ENCODE results near the gene VKORC1.

The VKORC1 gene

DNA sequence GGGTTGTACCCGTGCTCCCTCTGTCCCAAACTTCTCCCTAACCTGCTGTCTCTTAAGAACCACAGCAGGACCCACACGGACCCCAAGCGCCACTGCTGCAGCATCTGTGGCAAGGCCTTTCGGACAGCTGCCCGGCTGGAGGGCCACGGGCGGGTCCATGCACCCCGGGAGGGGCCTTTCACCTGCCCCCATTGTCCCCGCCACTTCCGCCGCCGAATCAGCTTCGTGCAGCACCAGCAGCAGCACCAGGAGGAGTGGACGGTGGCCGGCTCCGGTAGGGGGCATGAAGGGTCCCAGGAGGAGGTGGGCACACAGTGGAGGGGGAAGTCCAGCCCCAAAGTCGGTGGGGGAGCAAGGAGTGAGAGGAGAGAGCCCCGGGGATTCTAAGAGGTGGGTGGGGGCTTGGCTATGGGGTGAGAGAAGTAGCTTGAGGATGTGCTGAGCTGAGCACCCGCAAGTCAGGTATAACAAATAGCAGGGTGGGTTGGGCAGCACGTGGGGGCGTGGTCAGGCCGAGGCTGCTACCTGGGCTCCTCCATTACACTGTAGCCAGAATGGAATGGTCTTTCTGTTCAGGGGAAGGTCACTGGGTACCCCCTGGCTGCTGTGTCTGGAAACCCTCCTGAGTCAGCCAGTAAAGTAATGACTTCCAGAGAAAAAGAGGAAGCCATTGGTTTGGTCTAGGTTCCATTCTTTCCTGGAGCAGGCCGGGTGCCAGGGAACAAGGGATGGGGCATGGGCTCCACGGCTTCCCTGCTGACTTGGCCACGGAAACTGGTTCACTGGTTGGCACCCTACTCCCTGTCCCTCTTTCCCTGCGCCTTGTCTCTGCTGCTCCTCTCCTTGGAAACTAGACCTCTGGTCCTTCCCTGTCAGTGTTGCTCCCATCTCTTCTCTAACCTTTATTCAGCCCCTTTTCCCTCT lies 12.9 kb downstream of the VKORC1 start:
- no peak for DNase-seq

DNA sequence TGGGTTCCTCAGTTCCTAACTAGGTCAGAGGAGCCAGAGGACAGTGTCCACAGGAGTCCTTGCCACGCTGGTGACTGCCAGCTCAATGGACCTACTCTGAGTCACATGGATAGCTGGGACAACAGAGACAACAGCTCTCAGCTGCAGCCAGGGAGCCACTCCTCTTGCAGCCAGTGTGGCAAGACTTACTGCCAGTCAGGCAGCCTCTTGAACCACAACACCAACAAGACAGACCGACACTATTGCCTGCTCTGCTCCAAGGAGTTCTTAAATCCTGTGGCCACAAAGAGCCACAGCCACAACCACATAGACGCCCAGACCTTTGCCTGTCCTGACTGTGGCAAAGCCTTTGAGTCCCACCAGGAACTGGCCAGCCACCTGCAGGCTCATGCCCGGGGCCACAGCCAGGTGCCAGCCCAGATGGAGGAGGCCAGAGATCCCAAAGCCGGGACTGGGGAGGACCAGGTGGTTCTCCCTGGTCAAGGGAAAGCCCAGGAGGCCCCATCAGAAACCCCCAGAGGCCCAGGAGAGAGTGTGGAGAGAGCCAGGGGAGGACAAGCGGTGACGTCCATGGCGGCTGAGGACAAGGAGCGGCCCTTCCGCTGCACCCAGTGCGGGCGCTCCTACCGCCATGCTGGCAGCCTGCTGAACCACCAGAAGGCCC lies 13.7 kb downstream of the VKORC1 start:
- no peak for DNase-seq

DNA sequence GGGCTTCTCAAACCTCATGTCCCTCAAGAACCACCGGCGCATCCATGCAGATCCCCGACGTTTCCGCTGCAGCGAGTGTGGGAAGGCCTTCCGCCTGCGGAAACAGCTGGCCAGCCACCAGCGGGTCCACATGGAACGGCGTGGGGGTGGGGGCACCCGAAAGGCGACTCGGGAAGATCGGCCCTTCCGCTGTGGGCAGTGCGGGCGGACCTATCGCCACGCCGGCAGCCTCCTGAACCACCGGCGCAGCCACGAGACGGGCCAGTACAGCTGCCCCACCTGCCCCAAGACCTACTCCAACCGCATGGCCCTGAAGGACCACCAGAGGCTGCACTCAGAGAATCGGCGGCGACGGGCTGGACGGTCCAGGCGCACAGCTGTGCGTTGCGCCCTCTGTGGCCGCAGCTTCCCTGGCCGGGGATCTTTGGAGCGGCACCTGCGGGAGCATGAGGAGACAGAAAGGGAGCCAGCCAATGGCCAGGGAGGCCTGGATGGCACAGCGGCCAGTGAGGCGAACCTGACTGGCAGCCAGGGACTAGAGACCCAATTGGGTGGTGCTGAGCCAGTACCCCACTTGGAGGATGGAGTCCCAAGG lies 14.5 kb downstream of the VKORC1 start:
- DNase-seq = no peak

DNA sequence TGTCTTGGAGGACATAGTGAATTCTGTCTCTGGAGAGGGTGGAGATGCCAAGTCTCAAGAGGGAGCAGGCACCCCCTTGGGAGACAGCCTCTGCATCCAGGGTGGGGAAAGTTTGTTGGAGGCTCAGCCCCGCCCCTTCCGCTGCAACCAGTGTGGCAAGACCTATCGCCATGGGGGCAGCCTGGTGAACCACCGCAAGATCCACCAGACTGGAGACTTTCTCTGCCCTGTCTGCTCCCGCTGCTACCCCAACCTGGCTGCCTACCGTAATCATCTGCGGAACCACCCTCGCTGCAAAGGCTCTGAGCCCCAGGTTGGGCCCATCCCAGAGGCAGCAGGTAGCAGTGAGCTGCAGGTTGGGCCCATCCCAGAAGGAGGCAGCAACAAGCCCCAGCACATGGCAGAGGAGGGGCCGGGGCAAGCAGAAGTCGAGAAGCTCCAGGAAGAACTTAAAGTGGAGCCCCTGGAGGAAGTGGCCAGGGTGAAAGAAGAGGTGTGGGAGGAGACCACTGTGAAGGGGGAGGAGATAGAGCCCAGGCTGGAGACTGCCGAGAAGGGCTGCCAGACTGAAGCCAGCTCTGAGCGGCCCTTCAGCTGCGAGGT lies 15.2 kb downstream of the VKORC1 start:
- DNase-seq = no peak

DNA sequence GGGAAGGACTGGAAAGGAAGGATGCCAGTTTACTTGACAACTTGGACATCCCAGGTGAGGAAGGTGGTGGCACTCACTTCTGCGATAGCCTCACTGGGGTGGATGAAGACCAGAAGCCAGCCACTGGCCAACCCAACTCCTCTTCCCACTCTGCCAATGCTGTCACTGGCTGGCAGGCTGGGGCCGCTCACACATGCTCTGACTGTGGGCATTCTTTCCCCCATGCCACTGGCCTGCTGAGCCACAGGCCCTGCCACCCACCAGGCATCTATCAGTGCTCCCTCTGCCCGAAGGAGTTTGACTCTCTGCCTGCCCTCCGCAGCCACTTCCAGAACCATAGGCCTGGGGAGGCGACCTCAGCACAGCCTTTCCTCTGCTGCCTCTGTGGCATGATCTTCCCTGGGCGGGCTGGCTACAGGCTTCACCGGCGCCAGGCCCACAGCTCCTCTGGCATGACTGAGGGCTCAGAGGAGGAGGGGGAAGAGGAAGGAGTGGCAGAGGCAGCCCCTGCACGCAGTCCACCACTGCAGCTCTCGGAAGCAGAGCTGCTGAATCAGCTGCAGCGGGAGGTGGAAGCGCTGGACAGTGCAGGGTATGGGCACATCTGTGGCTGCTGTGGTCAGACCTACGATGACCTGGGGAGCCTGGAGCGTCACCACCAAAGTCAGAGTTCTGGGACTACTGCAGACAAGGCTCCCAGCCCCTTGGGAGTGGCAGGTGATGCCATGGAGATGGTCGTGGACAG lies 15.8 kb downstream of the VKORC1 start:
- no peak for DNase-seq

DNA sequence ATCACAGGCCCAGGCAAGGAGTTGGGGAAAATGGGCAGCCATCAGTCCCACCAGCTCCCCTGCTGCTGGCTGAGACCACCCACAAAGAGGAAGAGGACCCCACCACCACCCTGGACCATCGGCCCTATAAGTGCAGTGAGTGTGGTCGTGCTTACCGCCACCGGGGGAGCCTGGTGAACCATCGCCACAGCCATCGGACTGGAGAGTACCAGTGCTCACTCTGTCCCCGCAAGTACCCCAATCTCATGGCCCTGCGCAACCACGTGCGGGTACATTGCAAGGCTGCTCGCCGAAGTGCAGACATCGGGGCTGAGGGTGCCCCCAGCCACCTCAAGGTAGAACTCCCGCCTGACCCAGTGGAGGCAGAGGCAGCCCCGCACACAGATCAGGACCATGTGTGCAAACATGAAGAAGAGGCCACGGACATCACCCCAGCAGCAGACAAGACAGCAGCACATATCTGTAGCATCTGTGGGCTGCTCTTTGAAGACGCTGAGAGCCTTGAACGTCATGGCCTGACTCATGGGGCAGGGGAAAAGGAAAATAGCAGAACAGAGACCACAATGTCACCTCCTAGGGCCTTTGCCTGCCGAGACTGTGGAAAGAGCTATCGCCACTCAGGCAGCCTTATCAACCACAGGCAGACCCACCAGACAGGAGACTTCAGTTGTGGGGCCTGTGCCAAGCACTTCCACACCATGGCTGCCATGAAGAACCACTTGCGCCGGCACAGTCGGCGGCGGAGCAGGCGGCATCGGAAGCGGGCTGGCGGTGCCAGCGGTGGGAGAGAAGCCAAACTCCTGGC lies 16.8 kb downstream of the VKORC1 start:
- no peak for DNase-seq

DNA sequence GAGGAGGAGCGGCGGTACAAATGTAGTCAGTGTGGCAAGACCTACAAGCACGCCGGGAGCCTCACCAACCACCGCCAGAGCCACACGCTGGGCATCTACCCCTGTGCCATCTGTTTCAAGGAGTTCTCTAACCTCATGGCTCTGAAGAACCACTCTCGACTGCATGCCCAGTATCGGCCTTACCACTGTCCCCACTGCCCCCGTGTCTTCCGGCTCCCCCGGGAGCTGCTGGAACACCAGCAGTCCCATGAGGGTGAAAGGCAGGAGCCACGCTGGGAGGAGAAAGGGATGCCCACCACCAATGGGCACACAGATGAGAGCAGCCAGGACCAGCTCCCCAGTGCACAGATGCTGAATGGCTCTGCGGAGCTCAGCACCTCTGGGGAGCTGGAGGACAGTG lies 17.6 kb downstream of the VKORC1 start:
- DNase-seq = no peak

DNA sequence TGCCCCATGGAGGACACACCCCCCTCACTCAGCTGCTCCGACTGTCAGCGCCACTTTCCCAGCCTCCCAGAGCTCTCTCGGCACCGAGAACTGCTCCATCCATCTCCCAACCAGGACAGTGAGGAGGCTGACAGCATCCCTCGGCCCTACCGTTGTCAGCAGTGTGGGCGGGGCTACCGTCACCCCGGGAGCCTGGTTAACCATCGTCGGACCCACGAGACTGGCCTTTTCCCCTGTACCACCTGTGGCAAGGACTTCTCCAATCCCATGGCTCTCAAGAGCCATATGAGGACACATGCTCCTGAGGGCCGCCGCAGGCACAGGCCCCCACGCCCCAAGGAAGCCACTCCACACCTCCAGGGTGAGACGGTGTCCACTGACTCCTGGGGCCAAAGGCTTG lies 18.3 kb downstream of the VKORC1 start:
- no peak for DNase-seq

DNA sequence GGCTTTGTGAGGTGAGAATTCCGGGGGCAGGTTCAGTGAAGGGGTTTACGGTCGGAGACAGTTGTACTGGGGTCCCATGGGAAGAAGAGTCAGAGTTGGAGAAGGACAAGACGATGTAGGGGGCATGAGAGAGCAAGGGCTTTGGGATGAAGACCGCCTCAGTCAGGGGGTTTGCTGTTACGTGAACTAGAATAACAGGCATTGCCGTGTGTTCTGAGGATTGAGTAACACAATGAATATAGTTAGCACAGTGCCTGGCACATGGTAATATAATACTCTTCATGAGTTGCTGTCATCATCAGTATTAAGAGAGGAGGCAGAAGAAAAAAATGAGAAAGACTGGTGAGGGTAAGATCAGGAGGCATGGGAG lies 19.8 kb downstream of the VKORC1 start:
- no peak for DNase-seq

DNA sequence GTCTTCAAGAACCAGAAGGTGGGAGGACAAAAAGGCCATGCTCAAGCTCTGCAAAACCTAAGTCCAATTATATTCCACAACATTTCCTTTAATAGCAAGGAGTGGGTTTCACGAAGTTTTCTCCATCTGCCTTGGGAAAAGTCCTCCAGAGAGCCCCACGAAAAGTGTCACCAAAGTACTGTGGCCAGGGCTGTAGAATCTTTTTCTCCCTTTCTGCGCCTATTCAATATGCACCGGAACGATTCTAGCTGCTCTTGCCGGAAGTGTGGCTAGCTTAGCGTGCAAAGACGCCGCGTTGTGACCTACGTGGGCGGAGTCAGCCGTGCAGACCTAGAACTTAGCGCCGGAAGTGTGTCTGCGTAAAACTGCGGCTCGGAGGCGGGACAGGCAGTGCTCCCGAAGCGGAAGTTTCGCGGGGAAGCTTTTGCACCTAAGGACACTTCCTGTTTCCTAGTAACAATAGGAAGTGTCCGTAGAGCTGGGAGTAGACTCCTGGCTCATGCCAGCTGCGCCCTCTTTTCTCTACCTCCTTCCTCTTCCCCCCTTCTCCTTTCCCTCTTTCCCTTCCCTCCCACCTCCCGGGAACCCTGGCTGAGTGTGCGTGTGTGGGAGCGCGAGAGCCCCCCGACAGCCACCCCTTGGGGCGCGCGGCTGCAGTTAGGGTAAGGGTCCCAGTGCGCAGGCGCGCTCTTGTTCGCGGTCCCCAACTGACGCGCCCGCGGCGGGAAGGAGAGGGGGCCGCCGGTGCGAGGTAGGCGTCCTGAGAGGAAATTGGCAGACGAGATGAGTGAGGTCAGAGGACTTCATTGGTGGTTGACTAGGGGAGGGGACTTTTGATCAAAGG lies 20.4 kb downstream of the VKORC1 start, which contains the start of the genes ZNF646 and ZNF668:
Gene ZNF646, plus strand, starts transcription at position 453 of the 844 bp plus-strand sequence. CDS start 1,903 bp downstream, outside the sequence.
Gene ZNF668, minus strand, starts transcription at position 271 of the 844 bp plus-strand sequence. CDS start 9,781 bp downstream, outside the sequence.
- DNase-seq = peak; percentile 99

DNA sequence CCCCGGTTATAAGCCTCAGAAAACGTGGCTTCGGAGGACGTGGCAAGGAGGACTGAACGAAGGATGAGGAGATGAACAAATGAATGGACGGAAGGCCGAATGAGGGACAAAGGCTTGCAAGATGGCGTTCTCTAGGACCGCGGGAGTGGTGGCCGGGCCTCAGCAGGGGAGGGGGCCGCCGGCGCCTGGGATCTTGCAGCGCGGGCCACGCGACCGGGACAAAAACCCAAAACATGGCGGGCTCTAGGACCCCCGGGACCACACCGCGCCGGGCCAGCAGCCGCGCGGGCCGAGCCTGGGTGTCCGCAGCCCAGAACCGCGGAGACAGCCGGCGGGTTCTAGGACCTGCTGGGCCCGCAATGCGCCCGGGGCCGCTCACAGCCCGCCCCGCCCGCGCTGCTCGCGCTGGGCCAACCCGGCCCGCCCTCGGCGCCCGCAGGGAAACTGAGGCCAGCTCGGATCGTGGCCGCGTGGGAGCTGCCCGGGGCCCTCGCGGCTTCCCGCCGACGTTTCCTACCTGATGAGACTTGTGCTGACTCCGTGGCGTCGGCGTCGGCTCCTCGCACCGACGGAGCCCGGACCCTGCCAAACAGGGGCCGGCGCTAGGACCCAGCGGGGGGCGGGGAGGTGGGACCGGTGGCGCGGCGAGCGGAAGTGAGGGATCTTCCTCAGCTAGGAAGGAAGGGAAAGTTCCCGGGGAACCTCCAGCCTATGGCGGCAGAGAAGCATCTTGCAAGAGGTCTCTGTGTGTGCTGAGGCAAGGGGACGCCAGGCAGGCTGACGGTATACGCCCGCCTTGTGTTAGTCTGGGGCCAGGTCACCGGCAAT lies 21.2 kb downstream of the VKORC1 start:
- DNase-seq = peak; percentile 91

DNA sequence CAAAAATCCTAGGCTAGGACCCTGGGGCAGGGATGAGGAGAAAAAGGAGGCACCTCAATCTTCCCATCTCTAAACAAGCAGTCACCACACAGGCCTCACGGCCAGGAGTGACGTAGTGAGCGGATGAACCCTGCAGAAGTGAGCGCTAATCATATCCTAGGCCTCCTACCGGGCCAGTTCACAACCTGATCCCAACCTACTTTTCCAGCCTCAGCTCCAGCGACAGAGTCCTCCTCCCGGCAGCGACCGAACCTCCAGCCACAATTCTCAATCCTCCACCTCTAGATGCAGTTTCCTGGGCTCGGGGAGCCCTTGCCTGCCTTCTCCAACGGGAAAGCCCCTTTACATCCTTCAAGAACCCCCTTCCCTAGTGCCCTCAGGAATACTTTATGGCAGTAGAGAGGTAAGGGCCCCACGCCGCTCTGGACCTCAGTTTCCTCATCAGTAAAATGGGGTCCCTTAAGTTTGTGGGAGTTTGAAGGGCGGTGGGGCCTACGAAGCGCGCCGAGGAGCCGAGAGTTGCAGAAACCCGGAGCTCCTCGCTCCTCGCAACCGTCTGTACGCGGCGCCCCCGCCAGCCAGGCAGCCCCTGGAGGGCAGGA lies 22.0 kb downstream of the VKORC1 start:
- peak; percentile 58 for DNase-seq

DNA sequence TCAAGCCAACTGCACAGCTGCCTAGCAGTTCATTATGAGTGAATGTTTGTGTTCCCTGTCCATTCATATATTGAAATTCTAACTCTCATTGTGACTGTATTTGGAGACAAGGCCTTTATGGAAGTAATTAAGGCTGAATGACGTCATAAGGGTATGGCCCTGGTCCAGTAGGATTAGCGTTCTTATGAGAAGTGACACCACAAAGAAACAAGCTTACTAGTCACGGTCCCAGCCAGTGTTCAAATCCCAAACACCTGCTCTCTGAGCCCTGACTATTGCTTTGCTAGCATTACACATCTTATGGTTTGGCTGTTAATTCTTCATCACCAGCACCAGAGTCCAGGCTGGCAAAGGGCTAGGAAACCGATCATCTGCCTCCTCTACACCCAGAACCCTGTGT lies 22.7 kb downstream of the VKORC1 start:
- peak; percentile 32 for DNase-seq

DNA sequence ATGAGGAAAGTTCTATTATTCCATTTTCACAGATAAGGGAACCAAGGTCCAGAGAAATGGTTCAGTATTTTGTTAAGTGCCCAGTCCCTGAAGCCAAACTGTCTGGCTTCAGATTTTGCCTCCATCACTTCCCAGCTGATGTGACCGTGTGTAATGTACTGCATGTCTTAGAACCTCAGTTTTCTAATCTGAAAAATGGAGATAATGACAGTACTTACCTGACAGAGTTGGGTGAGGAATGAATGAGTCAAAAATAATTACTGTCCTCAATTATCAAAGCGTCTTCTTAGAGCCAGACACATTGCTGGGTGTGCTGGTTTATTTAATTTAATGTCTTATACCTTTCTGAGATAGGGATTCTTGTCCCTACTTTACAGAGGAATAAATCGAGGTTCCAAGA lies 27.3 kb downstream of the VKORC1 start:
- DNase-seq = no peak

DNA sequence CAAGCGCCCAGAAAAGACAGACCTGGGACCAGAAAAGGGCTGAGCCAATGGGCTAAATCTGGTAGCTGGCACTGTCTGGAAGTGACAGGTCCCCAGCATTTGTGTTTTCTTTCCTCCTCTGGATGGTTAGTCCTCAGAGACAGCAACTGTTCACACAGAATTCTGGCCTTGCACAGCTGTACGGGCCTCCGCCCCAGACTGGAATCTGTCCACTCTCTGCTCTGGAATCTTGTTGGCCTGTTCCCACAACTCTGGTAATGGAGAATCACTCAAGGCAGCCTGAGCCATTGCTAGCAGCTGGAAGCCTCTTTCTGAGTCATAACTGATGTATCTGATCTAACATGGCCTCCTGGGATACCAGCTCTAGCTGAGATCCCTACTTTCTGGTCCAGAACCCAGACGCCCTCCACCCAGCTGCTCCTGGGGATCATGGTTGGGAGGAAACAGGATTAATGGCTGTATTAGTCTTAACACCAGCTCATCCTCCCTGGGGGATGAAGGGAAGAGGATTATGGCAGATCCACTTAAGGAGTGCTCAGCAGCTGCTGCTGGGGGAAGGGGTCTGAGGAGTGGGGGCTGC lies 29.6 kb downstream of the VKORC1 start:
- DNase-seq = no peak

DNA sequence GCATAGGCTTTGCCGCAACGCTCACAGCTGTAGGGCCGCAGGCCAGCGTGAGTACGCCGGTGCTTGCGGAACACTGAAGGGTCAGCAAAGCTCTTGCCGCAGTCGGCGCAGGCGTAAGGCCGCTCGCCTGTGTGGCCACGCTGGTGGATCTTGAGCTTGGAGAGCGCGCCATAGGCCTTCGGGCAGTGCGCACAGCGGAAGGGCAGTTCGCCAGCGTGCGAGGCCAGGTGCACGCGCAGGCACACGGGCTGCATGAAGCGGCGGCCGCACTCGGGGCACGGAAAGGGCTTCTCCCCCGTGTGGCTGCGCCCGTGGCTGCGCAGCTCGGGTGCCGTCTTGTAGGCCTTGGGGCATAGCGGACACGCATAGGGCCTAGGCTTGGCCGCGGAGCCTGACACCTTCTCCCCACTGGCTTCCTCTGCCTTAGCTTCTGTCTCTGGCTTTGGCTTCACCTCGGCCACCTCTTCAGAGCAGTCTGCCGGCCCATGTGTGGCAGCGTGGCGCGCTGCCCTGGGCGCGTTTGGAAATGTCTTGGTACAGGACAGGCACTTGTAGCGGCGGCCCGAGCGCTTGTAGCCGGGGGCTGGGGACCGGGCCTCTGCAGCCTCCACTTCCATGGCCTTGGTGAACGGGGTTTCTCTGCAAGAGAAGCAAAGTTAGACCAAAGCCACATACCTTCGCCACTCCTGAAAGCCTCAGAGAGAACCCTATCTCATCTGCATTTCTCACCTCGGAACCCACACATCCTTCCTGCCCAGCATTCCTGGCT lies 30.6 kb downstream of the VKORC1 start:
- DNase-seq = peak; percentile 64

DNA sequence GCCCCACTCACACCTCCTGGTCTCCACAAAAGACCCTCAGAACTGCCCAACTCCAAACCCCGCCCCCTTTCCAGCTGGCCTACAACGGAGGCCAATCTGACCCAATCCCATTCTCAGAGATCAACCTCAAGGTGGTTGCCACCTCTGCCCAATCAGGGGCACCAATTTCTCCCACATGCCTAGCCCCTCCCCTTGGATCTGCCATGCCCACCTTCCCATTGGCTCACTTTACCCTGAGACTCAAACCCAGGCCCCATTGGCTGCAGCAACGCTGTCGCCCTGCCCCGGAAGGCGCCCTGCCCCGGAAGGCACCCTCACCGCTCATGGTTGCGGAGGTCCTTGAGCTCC lies 31.1 kb downstream of the VKORC1 start:
- no peak for DNase-seq

DNA sequence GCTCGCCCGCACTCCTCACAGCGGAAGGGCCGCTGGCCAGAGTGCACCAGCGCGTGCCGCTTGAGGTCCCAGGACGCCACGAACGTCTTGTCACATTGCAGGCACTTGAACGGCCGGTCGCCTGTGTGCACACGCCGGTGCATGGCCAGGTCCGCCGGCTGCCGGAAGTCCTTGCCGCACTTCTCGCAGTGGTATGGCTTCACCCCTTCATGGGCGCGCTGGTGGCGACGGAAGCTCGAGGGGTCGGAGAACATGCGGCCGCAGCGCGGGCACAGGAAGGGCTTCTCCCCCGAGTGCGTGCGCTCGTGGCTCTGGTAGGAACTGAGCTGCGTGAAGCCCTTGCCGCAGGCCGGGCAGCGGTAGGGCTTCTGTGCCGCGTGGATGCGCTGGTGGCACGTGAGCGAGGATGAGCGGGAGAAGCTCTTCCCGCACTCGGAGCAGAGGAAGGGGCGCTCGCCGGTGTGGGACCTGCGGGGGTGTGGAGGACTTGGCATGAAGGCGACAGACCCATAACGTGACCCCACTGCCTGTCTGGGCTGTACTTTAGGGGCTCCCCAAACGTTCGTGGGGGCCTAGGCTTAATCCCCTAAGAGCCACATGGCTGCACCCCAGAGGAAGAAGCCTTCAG lies 32.7 kb downstream of the VKORC1 start:
- DNase-seq = no peak
